ENCODE measurements around the gene TM6SF1. TPM values are rescaled to one million over a fixed set of nuclear protein-coding genes. Genes with fewer than 3 reads are reported as not detected.
"Not testable (repeated sequence)": the region's sequence is repeated elsewhere in the genome, so short reads cannot be mapped to it uniquely, and the experiment has no call there.

Gene TM6SF1
- total and polyA plus RNA-seq, 2 donors from 2014 or later: 2.6 to 10.4 TPM

GRCh38 chr15:83081256-83082014 lies 26.0 kb upstream of the TM6SF1 start:
- intact Hi-C loops (cut with DNase I): no loop called here

GRCh38 chr15:83082730-83083386 lies 24.6 kb upstream of the TM6SF1 start:
- intact Hi-C loops (cut with DNase I): no loop called here
- FAIRE-seq (no peak), DNase-seq (no peak)
- no peak overlapping the region for H3K27ac ChIP-seq (ENCODE audit: low read depth in 2 of 2, low read length in 2 of 2)
- H3K36me3 ChIP-seq (ENCODE audit: control insufficient read depth in 2 of 3, insufficient read depth in 3 of 3, low read length in 3 of 3): no peaks in the 10 kb centered on the region
- no peaks in the 10 kb centered on the region for H3K4me1 ChIP-seq (ENCODE audit: control insufficient read depth in 2 of 3, insufficient read depth in 2 of 3, low read depth in 1 of 3, low read length in 3 of 3)
- H3K9ac ChIP-seq (ENCODE audit: low read length in 3 of 3): no peak overlapping the region
- no peak for TF ChIP-seq CTCF (IDR thresholded peaks at IDR 0.05; ENCODE audit: borderline replicate concordance, extremely low read depth, insufficient read depth)
- no peaks in the 10 kb centered on the region for H3K27me3 ChIP-seq (ENCODE audit: control insufficient read depth, insufficient read depth, low read length)
- no peaks in the 10 kb centered on the region for H3K9me3 ChIP-seq (ENCODE audit: control insufficient read depth in 2 of 3, insufficient read depth in 1 of 3, low read length in 3 of 3)
- no peak overlapping the region for H3K4me3 ChIP-seq (ENCODE audit: low read length in 3 of 3)

More at GRCh38 chr15:83081256-83082014, 26.0 kb upstream of the TM6SF1 start:
- TF ChIP-seq CTCF (IDR thresholded peaks at IDR 0.05; ENCODE audit: borderline replicate concordance, extremely low read depth, insufficient read depth): no peak
- no peak overlapping the region for H3K27ac ChIP-seq (ENCODE audit: low read depth in 2 of 2, low read length in 2 of 2)
- H3K9ac ChIP-seq (ENCODE audit: low read length in 3 of 3): no peak overlapping the region
- H3K27me3 ChIP-seq (ENCODE audit: control insufficient read depth, insufficient read depth, low read length): no peaks in the 10 kb centered on the region
- no peak overlapping the region for H3K4me3 ChIP-seq (ENCODE audit: low read length in 3 of 3)
- FAIRE-seq (no peak), DNase-seq (no peak)
- no peaks in the 10 kb centered on the region for H3K4me1 ChIP-seq (ENCODE audit: control insufficient read depth in 2 of 3, insufficient read depth in 2 of 3, low read depth in 1 of 3, low read length in 3 of 3)
- H3K36me3 ChIP-seq (ENCODE audit: control insufficient read depth in 2 of 3, insufficient read depth in 3 of 3, low read length in 3 of 3): no peaks in the 10 kb centered on the region
- H3K9me3 ChIP-seq (ENCODE audit: control insufficient read depth in 2 of 3, insufficient read depth in 1 of 3, low read length in 3 of 3): no peaks in the 10 kb centered on the region

- DNase-seq; H3K4me3 ChIP-seq (ENCODE audit: low read length in 3 of 3); H3K27ac ChIP-seq (ENCODE audit: low read depth in 2 of 2, low read length in 2 of 2); intact Hi-C loops (cut with DNase I); FAIRE-seq; H3K27me3 ChIP-seq (ENCODE audit: control insufficient read depth, insufficient read depth, low read length); H3K4me1 ChIP-seq (ENCODE audit: control insufficient read depth in 2 of 3, insufficient read depth in 2 of 3, low read depth in 1 of 3, low read length in 3 of 3); H3K36me3 ChIP-seq (ENCODE audit: control insufficient read depth in 2 of 3, insufficient read depth in 3 of 3, low read length in 3 of 3); H3K9me3 ChIP-seq (ENCODE audit: control insufficient read depth in 2 of 3, insufficient read depth in 1 of 3, low read length in 3 of 3); H3K9ac ChIP-seq (ENCODE audit: low read length in 3 of 3): not testable (repeated sequence)
These were observed 22.0 kb upstream of the TM6SF1 start for GRCh38 chr15:83085461-83085860.

- H3K27ac ChIP-seq (ENCODE audit: low read depth in 2 of 2, low read length in 2 of 2); H3K4me3 ChIP-seq (ENCODE audit: low read length in 3 of 3); H3K36me3 ChIP-seq (ENCODE audit: control insufficient read depth in 2 of 3, insufficient read depth in 3 of 3, low read length in 3 of 3); H3K27me3 ChIP-seq (ENCODE audit: control insufficient read depth, insufficient read depth, low read length); DNase-seq; intact Hi-C loops (cut with DNase I); H3K9me3 ChIP-seq (ENCODE audit: control insufficient read depth in 2 of 3, insufficient read depth in 1 of 3, low read length in 3 of 3); H3K9ac ChIP-seq (ENCODE audit: low read length in 3 of 3); FAIRE-seq; H3K4me1 ChIP-seq (ENCODE audit: control insufficient read depth in 2 of 3, insufficient read depth in 2 of 3, low read depth in 1 of 3, low read length in 3 of 3): not testable (repeated sequence)
These were observed 21.4 kb upstream of the TM6SF1 start for GRCh38 chr15:83085864-83086552.
